Activated T-helper 1 cell treated with anti-CD3 and anti-CD28 coated beads, Interleukin-12 subunit alpha, Interleukin-12 subunit beta, Interleukin-2, Interleukin-4 antibody, amounts not matched to agents 30 ng/mL and 10 ng/mL and 1 ng/mL, durations not matched to agents 14 hours and 24 hours and 36 hours (primary cell): Measurements from ENCODE around the gene PYGB. TPM values are rescaled to one million over a fixed set of nuclear protein-coding genes. Genes with fewer than 3 reads are reported as not detected.

Experiments used
- DNase-seq: peaks from one replicate; pipeline ENCODE4 v3.0.0; 2021; ENCODE audit warnings: low spot score
- H3K27ac Mint-ChIP-seq: one replicate; pipeline ENCODE4 v1.8.0; 2021; ENCODE audit warnings: mild to moderate bottlenecking, mixed read lengths
- H3K27me3 Mint-ChIP-seq: one replicate; pipeline ENCODE4 v1.8.0; 2022; ENCODE audit warnings: mild to moderate bottlenecking, moderate library complexity, mixed read lengths; ENCODE audit not compliant: insufficient read depth
- H3K36me3 Mint-ChIP-seq: one replicate; pipeline ENCODE4 v1.8.0; 2021; ENCODE audit warnings: low read depth, mixed read lengths
- H3K4me1 Mint-ChIP-seq: one replicate; pipeline ENCODE4 v1.8.0; 2021; ENCODE audit warnings: low read depth, mixed read lengths
- H3K4me3 Mint-ChIP-seq: one replicate; pipeline ENCODE4 v1.8.0; 2021; ENCODE audit warnings: mild to moderate bottlenecking, moderate library complexity, mixed read lengths
- H3K9me3 Mint-ChIP-seq: one replicate; pipeline ENCODE4 v1.8.0; 2021; ENCODE audit warnings: mixed read lengths
- intact Hi-C: fragments of 100-400 bp; cut with micrococcal nuclease; formaldehyde crosslinking; loops from one replicate; pipeline ENCODE4 v1.15.1; 2024
- total RNA-seq: library from RNA; stranded (reverse); gene quantifications from 2 replicates; pipeline ENCODE4 v1.2.3, GENCODE V29; 2022

Gene PYGB
- total RNA-seq, 1 donor from 2014 or later: 38.5 TPM

DNA sequence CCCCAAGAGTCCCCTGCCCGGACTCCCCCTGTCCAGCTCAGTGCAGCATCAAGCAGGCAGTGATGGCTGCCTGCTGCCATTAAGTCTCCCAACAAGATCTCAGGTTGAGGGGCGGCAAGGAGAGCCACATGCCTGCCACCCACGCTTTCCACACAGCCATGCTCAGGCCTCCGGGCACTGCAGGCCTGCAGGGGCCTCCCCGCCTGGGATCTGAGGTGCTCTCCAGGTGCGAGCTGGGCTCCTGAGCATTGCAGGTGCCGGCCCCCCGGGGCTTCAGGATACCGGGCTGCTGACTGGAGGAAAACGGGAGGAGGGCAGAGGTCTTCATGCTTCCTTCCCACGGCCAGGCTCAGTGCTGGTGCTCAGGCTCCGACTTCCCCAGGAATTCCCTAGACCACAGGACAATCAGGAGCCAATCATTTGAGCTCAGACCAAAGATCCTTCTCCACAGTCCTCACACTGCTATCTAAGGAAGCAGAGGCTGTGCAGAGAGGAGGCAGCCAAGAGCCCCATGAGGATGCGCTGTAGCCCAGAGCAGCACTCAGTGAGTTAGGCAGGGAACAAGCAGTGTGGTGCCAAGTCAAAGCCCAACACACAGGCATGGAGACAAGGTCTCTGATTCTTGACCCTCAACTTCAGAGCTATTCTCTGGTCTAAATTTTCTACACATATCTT, 52.7 kb downstream of the PYGB start:
- no peak for DNase-seq
- H3K4me1 Mint-ChIP-seq: no peaks in the 10 kb centered on the region
- H3K27ac Mint-ChIP-seq: no peak overlapping the region
- H3K36me3 Mint-ChIP-seq: no peaks in the 10 kb centered on the region
- H3K4me3 Mint-ChIP-seq: no peak overlapping the region
- H3K27me3 Mint-ChIP-seq: no peaks in the 10 kb centered on the region
- intact Hi-C loops: no loop called here
- no peaks in the 10 kb centered on the region for H3K9me3 Mint-ChIP-seq

DNA sequence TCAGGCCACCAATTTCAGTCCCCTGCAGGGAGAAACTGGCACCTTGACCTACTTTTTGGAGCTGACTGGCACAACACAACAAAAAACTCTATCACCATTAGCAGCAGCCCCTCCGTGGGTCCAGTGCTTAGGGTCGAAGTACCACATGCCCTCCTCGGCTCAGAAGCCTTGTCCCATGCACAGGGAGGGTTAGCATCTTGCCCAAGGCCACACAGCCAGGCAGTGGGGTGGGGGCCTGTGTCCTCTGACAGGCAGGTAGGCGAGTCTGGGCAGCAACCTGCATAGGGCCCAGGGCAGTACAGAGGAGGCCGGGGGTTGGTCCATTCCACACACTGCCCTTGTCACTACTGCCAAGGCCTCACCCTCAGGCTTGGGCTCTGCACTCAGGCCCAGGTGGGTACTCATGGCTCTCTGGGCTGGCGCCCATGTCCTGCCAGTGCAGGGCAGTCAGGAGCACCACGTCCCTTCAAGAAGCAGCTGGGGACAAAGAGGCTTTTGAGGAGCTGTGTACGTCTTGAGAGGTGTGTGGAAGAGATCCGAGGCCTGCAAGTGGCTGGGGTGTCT, 53.6 kb downstream of the PYGB start:
- Mint-ChIP-seq H3K27ac (no peak overlapping the region), H3K4me3 (no peak overlapping the region), H3K4me1 (no peaks in the 10 kb centered on the region), H3K9me3 (no peaks in the 10 kb centered on the region), H3K36me3 (no peaks in the 10 kb centered on the region), H3K27me3 (no peaks in the 10 kb centered on the region)
- intact Hi-C loops: no loop called here
- no peak for DNase-seq

DNA sequence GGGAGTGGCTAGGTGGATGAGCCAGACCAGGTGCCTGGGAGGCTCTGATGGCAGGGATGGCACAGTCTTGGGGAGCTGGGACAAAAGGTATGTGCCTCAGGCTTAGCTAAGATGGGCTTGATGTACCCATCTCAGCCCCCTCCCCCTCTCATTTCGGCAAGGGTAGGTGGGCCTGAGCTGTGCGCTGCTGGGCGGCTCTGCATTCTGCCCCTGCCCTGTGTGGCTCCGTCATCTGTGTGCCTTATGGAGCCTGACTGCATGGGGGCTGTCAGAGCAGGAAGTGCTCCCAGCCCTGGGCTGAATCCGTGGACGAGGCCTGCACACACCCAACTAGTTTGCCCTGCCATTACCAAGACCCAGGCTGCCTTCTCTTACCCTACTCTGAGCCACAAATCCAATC, 54.7 kb downstream of the PYGB start:
- intact Hi-C loops: no loop called here
- Mint-ChIP-seq H3K27ac (no peak overlapping the region), H3K4me1 (no peaks in the 10 kb centered on the region), H3K4me3 (no peak overlapping the region), H3K36me3 (peaks cover 3% of the 10 kb centered on the region), H3K9me3 (no peaks in the 10 kb centered on the region), H3K27me3 (no peaks in the 10 kb centered on the region)
- DNase-seq: no peak

DNA sequence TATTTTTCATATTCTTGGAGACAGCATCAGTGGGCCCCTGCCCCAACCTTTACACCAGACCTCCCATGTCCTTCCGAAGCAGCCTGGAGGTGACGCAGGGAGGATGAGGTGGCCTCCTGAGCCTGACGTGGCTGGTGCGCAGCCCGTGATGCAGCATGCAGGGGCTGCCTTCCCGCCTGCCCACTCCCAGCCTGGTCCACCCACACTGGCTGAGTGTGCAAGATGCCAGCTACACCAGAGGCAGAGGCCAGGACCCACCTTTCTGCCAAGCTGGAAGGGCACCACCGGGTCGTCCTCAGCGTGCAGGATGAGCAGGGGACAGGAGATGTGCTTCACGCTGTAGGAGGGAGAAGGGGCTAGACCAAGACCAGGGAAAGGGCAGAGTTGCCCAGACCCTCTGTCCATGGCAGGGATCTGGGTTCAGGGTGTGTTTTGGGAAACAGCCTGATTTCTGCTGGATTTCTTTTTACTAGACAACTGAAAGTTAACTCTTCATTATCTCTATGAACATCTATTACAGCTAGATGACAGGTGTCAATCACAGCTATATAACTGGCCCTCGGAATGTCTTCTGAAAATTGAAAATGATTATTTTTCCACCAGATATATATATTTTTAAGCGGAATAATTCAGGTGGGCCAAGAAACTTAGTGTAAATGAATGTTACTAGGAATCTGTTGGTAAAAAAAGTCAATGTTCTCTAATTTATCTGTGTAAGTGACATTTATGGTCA, 55.6 kb downstream of the PYGB start:
- Mint-ChIP-seq H3K4me3 (no peak overlapping the region), H3K27ac (no peak overlapping the region), H3K36me3 (peaks cover 3% of the 10 kb centered on the region), H3K27me3 (no peaks in the 10 kb centered on the region), H3K4me1 (no peaks in the 10 kb centered on the region), H3K9me3 (no peaks in the 10 kb centered on the region)
- DNase-seq: no peak
- intact Hi-C loops: no loop called here

DNA sequence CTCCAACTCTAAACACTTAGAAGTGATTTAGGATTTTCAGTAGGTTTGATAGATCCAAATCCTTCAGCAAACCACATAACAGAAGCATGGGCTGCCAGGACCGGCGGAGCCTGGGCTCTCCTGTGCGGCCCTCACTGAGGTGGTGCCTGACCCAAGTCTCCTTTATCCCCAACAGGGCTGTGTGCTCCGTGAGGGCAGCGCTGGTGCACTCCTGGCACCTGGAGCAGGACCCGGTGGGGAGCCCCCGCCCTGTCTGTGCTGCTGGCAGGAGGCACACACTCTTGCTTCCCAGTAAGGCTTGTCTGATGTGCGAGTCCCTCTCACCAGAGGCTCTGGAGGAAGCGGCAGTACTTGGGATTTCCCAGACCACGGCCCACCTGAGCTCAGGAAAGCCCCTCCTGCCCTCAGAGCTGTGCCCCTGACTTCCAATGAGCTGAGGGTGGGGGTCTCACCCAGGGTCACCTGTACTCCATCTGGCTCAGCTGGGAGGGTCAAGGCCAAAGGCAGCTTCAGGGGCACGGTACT, 56.2 kb downstream of the PYGB start:
- peaks cover 3% of the 10 kb centered on the region for H3K36me3 Mint-ChIP-seq
- no peaks in the 10 kb centered on the region for H3K27me3 Mint-ChIP-seq
- no peak overlapping the region for H3K4me3 Mint-ChIP-seq
- H3K4me1 Mint-ChIP-seq: peaks cover 2% of the 10 kb centered on the region
- DNase-seq: no peak
- intact Hi-C loops: no loop called here
- H3K27ac Mint-ChIP-seq: no peak overlapping the region
- H3K9me3 Mint-ChIP-seq: no peaks in the 10 kb centered on the region

DNA sequence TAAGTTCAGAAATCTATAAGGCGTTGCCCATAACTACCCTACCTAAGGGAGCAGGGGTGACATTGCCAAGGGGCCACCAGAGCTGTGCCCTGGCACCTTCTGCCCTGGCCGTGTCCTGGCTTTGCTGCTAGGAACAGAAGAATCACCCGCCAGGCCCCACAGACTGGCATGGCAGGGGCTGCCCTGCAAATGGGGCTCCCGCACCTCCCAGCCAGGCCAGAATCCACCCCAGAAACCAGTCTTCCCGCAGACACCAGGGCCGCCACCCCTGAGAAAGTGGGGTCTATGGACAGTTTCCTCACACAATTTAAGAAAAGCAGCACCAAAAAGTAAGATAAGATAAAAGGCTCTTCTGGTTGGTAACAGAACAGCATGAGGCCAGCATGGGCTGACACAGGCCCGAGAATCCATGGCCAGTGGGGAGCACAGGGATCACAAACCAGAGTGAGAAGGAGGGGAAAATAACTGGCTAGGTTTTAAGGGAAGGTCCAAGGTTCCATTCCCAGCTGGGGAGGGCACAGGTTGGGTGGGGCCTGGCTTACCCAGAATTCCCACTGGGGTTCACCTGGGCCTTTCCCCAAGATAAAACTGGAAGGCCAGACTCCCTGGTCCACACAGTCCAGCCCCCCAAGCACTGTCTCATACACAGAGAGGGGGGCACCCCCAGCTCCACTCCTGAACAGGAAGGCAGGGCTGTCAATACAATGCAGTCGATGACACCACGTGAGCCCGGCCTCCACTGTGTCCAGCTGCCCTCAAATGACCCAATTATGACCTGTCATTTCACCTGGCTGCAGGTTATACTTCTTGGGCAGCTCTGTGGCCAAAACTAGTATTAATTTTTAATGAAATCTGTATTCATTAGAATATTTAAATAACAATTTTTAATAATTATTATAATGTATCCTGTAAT, 59.4 kb downstream of the PYGB start:
- peaks cover 3% of the 10 kb centered on the region for H3K36me3 Mint-ChIP-seq
- no peaks in the 10 kb centered on the region for H3K27me3 Mint-ChIP-seq
- intact Hi-C loops: no loop called here
- no peak for DNase-seq
- H3K4me3 Mint-ChIP-seq: no peak overlapping the region
- H3K9me3 Mint-ChIP-seq: no peaks in the 10 kb centered on the region
- peaks cover 28% of the 10 kb centered on the region for H3K4me1 Mint-ChIP-seq
- H3K27ac Mint-ChIP-seq: no peak overlapping the region

DNA sequence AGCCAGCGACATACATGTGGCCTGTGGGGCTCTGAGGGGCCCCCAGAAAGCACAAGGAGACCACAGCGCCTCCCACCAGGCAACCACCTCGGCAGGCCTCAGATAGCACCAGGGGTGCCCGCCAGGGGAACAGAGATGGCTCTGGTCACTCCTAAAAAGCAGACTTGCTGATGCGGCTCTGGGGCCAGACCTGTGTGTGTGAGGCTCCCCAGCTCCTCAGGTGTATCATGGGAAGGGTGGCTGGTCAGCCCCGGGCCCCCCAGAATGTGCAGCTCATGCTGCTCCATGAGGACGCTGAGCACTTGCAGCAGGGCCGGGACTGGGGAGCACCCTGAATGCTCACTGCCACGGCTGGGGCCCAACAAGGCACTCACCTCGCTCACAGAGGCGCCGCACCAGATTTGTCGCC, 60.2 kb downstream of the PYGB start:
- peaks cover 3% of the 10 kb centered on the region for H3K36me3 Mint-ChIP-seq
- H3K9me3 Mint-ChIP-seq: no peaks in the 10 kb centered on the region
- no peak overlapping the region for H3K4me3 Mint-ChIP-seq
- no peak overlapping the region for H3K27ac Mint-ChIP-seq
- intact Hi-C loops: no loop called here
- DNase-seq: no peak
- H3K27me3 Mint-ChIP-seq: no peaks in the 10 kb centered on the region
- H3K4me1 Mint-ChIP-seq: peaks cover 28% of the 10 kb centered on the region

DNA sequence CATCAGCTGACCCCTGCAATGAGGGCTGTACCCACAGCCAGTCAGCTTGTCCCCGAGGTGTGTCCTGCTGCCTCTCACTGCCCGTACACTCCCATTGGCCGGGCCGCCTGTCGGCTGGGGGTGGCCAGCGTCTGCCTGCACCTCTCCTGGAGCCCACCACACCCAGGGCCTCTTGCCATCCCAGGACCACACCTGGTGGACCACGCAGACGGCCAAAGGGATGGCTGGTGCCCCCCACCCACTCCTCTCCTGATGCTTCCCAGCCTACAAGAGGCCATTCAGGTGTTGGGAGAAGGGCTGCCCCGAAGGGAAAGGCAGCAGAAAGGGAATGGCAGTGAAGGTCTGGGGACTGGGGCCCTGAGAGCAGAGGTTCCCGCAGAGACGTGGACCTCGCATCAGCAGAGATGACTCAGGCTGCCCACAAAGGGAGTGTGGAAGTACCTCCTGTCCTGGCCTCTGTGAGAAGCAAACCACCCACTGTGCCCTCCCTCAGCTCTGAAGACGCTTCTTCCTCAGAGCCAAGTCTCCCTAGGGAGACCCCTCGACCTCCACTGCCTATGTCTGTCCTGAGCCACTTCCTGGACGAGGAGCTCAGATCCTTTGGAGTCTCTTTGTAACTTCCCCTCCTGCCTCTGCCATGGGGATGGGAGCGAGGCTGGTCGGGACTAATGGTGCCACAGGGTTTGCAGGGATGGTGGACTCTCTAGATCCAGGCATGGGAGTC, 60.9 kb downstream of the PYGB start:
- peaks cover 3% of the 10 kb centered on the region for H3K36me3 Mint-ChIP-seq
- no peaks in the 10 kb centered on the region for H3K27me3 Mint-ChIP-seq
- H3K27ac Mint-ChIP-seq: peak overlapping the region; percentile 63
- intact Hi-C loops: no loop called here
- no peaks in the 10 kb centered on the region for H3K9me3 Mint-ChIP-seq
- no peak overlapping the region for H3K4me3 Mint-ChIP-seq
- DNase-seq: no peak
- H3K4me1 Mint-ChIP-seq: peaks cover 34% of the 10 kb centered on the region

DNA sequence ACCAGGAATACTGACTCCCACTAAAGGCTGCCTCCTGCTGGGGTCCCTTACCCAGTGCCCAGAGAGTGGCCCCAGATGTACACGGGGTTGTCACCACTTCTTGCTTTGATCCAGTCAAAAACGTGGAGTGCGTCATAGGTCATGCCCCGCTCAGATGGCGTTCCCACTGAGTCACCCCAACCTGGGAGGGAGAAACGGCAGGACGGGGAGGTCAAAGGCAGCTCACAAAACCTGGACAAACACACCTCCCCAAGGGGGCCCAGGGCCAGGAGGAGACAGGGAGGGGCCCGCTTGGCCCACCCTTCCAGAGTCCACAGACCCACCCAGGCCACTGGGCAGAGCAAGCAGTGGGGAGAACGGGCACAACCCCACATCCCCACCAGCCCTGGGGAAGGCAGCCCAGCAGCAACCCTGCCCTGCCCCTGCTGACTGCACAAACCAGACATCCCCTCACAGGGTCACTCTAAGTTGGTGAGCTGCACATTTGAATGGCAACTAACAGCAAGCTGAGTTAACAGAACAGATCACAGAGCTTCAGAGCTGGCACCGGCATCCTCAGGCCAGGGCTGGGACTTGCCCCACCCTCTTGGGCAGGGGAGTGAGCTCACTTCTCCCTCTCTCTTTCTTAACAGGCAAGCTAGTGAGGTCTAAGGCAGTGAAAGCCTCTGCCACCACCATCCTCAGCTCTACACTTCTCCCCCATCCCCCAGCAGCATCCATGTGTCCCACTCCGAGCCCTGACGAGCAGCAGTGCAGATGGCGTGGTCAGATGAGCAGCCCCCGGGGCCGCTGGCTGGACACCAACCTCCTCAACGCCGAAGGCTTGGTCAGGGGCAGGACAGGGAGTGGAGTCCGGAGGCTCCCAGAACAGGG, 61.7 kb downstream of the PYGB start:
- no peak for DNase-seq
- peak overlapping the region; percentile 36 for H3K4me3 Mint-ChIP-seq
- peaks cover 40% of the 10 kb centered on the region for H3K4me1 Mint-ChIP-seq
- peak overlapping the region; percentile 98 for H3K27ac Mint-ChIP-seq
- H3K27me3 Mint-ChIP-seq: no peaks in the 10 kb centered on the region
- peaks cover 3% of the 10 kb centered on the region for H3K36me3 Mint-ChIP-seq
- intact Hi-C loops: loop anchor here (1.0 to 5.0 kb wide), 8 partner anchors 71 to 315 kb away; partner anchors contain the start of genes ABHD12, ACSS1, ENTPD6 and GINS1
- H3K9me3 Mint-ChIP-seq: no peaks in the 10 kb centered on the region

DNA sequence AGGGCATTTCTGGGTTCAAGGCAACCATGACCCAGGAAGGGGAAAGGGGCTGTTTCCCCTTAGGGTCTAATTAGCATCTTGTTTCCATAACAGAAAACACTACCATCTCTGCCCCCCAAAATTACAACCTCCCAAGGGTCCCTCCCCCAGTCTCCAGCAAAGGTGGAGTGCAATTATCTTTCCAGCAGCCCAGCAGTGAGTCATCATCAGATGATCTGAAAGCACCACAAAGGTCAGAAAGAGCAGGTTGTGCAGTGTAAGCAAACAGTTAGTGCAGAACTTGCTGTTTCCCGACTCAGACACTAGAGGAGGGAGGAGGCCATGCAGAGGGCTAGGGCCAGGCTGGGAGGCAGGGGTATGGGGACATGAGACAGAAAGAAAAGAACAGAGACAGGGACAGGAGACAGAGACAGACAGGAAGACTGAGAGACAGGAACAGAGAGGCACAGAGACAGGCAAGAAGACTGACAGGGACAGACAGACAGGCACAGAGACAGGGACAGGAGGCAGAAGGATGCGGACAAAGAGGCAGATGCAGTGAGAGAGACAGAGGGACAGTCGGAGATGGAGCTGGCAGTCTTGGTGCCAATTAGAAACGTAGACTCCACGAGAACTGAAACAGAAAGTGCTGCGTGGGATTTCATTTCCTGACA, 62.5 kb downstream of the PYGB start:
- peak overlapping the region; percentile 81 for H3K4me3 Mint-ChIP-seq
- peak overlapping the region; percentile 98 for H3K27ac Mint-ChIP-seq
- H3K27me3 Mint-ChIP-seq: no peaks in the 10 kb centered on the region
- DNase-seq: peak; percentile 61
- peaks cover 3% of the 10 kb centered on the region for H3K36me3 Mint-ChIP-seq
- H3K4me1 Mint-ChIP-seq: peaks cover 46% of the 10 kb centered on the region
- no peaks in the 10 kb centered on the region for H3K9me3 Mint-ChIP-seq
- intact Hi-C loops: loop anchor here (1.0 to 5.0 kb wide), 8 partner anchors 72 to 316 kb away; partner anchors contain the start of genes ABHD12, ACSS1, ENTPD6 and GINS1
